HG02943 (cell line): Measurements from ENCODE around the gene CBS.
"Not testable (repeated sequence)": the region's sequence is repeated elsewhere in the genome, so short reads cannot be mapped to it uniquely, and the experiment has no call there.

ENCODE experiments used
- ATAC-seq: cut with Tn5 transposase; IDR thresholded peaks from one replicate; pipeline ENCODE4 v1.9.1; 2021; ENCODE audit warnings: mild to moderate bottlenecking, low read depth, moderate library complexity; ENCODE audit not compliant: unreplicated experiment

CBS gene

GRCh38 chr21:43075170-43076022 is at the start of gene CBS:
TSS of gene CBS (minus strand) at chr21:43075835. CDS start at chr21:43072193, 3,642 bp downstream.
- not testable (repeated sequence) for ATAC-seq

GRCh38 chr21:43115956-43116355 is 40.3 kb upstream of the CBS start:
- not testable (repeated sequence) for ATAC-seq

GRCh38 chr21:43114483-43114882 is 38.8 kb upstream of the CBS start:
- ATAC-seq: not testable (repeated sequence)

GRCh38 chr21:43109006-43109405 is 33.4 kb upstream of the CBS start:
- not testable (repeated sequence) for ATAC-seq

- not testable (repeated sequence) for ATAC-seq
These were observed 32.5 kb upstream of the CBS start for GRCh38 chr21:43108177-43108576.

DNA sequence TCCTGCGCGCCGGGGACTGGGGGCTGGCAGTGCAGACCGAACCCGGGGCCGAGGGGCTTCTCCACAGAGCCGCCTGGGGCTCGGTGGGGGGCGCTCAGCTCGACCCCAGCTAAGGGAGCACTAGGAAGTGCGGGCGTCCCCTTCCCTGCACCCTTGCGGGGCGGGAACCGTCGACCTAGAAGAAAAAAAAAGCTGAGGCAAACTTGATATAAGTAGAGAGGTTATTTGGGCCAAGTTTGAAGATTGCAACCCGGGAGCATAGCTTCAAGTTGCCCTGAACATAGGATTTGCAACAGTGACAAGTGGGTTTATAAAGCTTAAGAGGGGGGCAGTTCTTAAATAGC is 32.1 kb upstream of the CBS start:
- ATAC-seq: not testable (repeated sequence)

- ATAC-seq: peak; percentile 72
These were observed 31.5 kb upstream of the CBS start, which contains the start of gene U2AF1 for GRCh38 chr21:43106965-43107793. TSS of gene U2AF1 (minus strand) at chr21:43107570. CDS start at chr21:43107494, 76 bp downstream.

DNA sequence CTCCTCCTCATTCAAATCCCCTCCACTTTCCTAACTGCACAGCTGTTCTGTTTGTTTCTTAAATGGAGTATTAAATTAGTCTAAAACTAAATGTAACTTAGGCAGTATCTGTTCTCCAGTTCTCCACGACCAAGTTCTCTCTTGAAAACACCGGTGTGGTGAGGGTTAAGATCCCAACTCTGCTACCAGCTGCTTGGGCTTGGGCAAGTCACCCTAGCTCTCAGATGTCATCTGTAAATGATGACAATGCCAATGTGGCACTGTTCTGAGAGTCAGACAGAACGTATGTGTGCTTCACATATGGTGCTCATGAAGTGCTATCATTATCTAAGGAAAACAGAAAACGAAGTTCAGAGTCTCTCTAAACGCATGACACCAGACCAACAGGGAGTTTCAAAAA is 29.0 kb upstream of the CBS start:
- not testable (repeated sequence) for ATAC-seq

DNA sequence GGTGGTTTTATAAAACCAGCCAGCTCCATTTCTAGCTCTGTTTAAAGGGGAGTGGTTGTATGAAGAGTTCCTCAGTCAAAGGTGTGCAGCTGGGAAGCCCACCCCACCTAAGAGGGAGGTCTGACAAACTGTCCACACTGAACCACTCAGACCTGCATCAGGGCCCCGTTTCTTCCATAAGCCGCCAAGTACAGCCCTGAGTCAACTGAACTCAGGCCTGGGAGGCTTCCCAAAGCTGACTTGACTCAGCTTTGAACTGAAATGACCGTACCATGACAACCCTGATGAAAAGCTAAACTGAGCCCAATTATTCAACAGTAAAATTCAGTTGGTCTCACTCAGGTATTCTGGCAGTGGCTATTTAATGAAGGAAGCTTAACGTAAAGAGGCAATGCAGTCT is 26.6 kb upstream of the CBS start:
- not testable (repeated sequence) for ATAC-seq

DNA sequence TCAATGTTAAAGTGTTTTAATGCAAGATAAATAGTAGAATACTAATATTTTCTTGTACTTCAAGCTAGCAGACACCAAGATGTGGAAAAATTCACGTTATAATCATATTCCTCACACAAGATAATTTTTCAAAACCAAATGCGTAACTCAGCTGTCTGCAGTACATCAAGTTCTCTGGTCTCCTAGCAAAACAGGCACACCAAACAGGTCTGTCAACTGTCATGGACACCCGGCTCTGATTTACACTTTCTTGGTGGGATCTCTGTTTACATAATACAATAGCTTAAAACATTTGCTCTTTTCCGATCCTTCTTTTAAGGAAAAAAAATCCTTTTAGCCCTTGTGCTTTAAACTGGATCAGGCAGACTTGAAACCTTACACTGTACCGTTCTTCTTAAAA is 26.0 kb upstream of the CBS start:
- ATAC-seq: not testable (repeated sequence)

DNA sequence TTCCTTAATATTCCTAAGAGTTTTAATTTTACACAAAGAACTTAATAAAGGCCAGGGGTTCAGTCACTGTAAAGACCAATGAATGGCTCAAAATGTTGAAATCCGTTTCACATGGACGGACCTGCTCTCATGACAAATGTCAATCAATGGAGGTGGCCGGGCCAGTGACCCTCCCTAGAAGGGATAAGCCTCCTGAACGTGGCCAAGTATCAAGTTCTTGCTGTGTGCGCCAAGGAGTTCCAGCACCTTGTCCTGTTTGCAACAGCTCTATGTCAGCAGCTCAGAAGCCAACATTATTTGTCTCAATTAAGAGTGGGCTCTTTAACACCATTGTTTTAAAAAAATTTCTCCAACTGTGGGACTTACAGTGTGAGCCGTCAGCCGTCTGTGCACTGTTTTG is 25.4 kb upstream of the CBS start:
- not testable (repeated sequence) for ATAC-seq

GRCh38 chr21:43091979-43092614 is 16.5 kb upstream of the CBS start:
- ATAC-seq: not testable (repeated sequence)

DNA sequence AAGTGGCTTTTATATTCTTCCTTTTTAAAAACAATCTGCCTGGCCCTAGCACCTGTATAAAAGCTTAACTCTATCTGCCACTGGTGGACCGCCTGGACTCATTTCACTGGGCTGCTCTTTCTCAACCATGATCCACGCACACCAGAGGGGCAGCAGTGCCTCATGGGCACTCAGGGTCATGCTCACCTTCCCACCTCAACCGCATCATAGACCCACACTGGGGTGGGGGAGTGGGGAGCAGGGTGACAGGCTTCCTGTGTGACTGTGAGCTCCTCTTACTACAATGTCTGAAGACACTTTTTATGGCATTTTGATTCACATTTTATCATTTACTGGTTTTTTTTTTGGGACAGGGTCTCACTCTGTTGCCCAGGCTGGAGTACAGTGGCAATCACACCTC is 15.3 kb upstream of the CBS start:
- ATAC-seq: not testable (repeated sequence)

DNA sequence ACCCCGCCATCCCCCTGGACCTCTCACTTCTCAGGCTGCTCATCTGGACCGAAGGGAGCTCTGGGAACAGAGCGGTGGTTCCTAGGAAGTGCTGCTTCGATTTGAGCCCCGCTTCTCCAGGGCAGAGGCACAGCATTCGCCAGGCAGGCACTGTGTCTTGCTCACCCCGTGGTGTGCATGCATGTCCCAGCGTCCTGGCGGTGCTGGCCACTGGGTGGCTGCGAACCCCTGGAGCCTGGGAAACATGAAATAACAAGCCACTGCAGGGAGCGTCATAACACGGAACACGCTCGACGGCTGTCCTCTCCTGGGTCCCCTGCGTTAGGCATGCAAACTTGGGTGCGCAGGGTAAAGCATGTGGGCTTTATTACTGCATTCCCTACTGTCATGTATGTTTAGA is 13.8 kb upstream of the CBS start:
- ATAC-seq: not testable (repeated sequence)

DNA sequence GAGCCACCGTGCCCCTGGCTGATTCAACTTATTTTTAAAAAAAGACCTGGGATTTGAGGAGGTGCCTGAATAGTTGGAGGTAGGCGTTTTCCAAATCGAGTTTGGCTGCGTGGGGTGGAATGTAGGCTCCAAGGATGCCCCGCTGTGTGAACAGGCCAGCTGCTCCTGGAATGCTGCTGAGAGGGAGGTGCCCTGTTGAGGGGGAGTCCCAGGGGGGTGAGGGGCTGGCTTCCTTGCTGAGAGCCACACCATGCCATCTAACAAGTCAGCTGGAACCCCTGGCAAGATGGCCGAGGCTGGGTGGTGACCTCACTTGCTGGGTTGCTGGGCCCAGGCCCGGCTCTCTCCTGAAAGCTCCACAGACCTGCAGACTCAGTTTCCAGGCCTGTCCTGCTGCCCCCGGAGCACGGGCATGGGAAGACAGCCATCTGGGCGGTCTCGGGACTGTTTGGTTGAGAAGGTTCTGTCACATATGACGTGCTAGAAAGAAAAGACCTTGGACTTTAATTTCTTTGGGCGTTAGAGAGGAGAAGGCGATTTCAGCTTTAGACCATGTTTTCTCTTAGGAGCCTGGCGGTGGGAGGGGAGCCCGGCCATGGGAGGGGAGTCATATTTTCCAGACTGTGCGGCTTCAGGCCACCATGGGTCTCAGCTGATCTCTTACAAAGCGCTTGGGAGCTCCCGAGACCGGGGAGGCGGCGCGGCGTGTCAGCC is 7.1 kb upstream of the CBS start:
- not testable (repeated sequence) for ATAC-seq

DNA sequence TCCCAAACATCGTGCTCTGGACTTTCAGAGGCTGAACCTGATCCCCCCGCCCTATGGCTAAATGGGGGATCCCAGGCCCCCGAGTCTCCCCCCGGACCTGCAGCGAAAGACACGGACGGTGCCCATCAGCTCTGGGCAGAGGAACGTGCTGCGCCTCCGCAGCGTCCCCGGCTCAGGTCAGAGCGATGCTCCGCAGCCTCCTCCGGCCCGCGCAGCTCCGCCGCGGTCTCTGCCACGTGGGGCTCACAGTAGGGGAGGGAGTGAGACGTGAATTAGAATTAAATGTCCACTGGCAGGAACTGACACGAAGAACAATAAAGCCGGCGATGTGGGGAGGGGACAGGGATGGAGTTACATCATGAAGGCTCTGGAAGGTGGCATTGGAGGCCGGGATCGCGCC is 1.0 kb upstream of the CBS start:
- ATAC-seq: not testable (repeated sequence)

- ATAC-seq: not testable (repeated sequence)
These were observed 495 bp upstream of the CBS start for GRCh38 chr21:43076023-43076637.

DNA sequence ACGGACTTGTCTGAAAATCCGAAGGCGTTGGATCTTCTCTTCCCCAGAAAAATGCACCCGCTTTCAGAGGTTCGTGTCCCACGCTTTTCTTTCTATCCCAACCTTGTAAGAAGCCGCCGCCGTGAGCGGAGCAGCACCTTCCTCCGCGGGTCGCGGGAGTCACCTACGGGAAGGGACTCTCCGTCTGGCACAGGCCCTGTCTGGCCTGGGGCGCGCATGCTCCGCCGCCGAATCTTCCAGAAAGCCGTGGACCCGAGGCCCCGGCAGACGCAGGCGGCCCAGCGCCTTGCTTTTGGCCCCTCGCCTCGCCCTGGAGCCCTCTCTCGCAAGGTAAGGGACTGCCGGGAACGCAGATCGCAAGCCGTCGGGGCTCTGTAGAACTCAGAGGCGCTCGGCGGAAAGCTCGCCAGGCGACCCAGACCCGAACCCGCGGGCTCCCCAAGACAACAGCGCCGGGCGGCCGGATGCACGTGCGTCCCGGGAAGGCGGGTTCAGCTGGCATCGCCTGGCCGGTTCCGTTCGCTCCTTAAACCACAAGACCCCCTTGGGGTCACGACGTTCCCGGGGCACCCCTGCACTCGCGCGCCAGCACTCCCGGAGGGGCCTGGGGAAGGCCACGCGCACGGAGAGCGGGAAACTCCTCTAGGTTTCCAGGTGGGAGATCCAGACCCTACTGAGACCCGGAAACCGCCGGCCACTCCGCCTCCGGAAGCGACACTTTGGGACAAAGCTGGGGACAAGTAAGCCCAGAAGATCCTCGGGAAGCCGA is 1.1 kb downstream of the CBS start:
- ATAC-seq: not testable (repeated sequence)

DNA sequence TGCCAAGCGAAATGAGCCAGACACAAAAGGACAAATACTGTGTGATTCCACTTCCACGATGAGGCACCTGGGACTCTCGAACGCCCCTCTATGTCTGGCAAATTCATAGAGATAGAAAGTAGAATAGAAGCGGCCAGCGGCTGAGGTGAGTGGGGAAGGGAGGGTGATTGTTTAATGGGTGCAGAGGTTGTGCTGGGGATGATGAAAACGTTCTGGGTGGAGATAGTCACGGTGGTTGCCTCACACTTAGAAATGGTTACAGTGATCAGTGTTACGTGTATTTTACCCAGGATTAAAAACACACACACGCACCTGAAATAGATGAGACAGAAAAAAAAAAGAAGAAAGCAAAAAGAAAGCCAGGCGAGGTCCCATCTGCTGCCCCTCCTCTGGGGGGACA is 2.9 kb downstream of the CBS start:
- not testable (repeated sequence) for ATAC-seq
